ENCODE data around the gene LRRC4C.

Gene LRRC4C

DNA sequence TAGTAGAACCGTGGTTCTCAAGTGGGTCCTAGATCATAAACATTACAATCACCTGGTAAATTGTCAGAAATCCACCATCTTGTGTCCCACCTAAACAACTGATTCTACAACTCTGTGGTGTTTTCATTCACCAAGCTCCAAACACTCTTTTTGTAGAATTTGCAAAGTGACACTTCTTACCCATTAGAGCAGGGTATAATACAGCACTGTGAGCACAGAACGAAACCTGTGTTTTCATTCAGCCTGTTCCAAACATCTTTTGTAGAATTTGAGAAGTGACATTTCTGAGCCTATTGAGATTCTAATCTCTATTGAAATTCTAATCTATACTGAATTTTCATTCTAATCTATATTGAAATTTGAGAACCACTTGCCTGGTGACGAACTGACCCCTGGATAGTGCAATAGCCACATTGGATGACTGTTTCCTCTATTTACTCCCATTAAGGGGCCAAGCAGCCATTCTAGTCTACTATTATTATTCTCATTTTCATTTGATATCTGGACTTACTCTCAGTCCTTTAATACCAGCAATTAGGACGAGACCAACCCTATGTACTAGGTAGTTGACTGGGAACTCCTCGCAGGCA, 616.6 kb downstream of the LRRC4C start:
- DNase-seq (ENCODE audit: low read depth), result no peak
- no peaks in the 10 kb centered on the region for H3K4me1 ChIP-seq (ENCODE audit: control insufficient read depth, insufficient read depth, low read length)
- no peaks in the 10 kb centered on the region for H3K9me3 ChIP-seq (ENCODE audit: control insufficient read depth, low read length)
- H3K4me3 ChIP-seq (ENCODE audit: low read length), result no peak overlapping the region
- no peaks in the 10 kb centered on the region for H3K36me3 ChIP-seq (ENCODE audit: control insufficient read depth, insufficient read depth, low read length, severe bottlenecking)
- H3K27me3 ChIP-seq (replicated peaks; ENCODE audit: control insufficient read depth, insufficient read depth, low read length), result no peaks in the 10 kb centered on the region
- no peak overlapping the region for H3K9ac ChIP-seq (ENCODE audit: low read length)

- Histone ChIP-seq H3K9me3 (ENCODE audit: control insufficient read depth, low read length) (no peaks in the 10 kb centered on the region), H3K36me3 (ENCODE audit: control insufficient read depth, insufficient read depth, low read length, severe bottlenecking) (no peaks in the 10 kb centered on the region), H3K4me1 (ENCODE audit: control insufficient read depth, insufficient read depth, low read length) (no peaks in the 10 kb centered on the region), H3K4me3 (ENCODE audit: low read length) (no peak overlapping the region), H3K9ac (ENCODE audit: low read length) (no peak overlapping the region), H3K27me3 (replicated peaks; ENCODE audit: control insufficient read depth, insufficient read depth, low read length) (no peaks in the 10 kb centered on the region)
- DNase-seq (ENCODE audit: low read depth), result no peak
These were observed 618.2 kb downstream of the LRRC4C start for GRCh38 chr11:40841231-40841630.

DNA sequence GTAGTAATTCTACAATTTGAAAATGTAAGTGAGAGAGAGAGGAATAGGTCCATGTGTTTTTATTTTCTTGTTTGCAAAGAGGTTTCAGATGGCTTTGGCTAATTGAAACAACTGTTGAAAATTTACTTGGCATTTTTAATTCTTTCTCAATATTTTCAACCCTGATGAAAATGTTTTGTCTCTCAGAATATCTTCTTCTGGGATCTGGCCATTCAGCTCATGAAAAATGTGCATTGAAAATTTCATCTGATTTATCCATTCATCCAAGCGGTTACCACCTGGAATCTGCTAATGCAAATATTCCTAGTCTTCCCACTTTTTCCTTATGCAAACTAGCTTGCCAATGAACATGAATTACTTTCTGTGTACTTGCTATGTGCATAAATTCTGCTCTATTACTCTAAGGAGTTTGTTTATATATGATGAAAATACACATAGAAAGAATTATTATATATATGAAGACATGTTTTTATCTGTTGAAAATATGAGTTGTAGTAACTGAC, 621.2 kb downstream of the LRRC4C start:
- Histone ChIP-seq H3K9me3 (ENCODE audit: control insufficient read depth, low read length) (no peaks in the 10 kb centered on the region), H3K4me1 (ENCODE audit: control insufficient read depth, insufficient read depth, low read length) (no peaks in the 10 kb centered on the region), H3K27me3 (replicated peaks; ENCODE audit: control insufficient read depth, insufficient read depth, low read length) (no peaks in the 10 kb centered on the region), H3K9ac (ENCODE audit: low read length) (no peak overlapping the region), H3K4me3 (ENCODE audit: low read length) (no peak overlapping the region), H3K36me3 (ENCODE audit: control insufficient read depth, insufficient read depth, low read length, severe bottlenecking) (no peaks in the 10 kb centered on the region)
- DNase-seq (ENCODE audit: low read depth), result no peak

- H3K4me1 ChIP-seq (ENCODE audit: control insufficient read depth, insufficient read depth, low read length), result no peaks in the 10 kb centered on the region
- no peak for DNase-seq (ENCODE audit: low read depth)
- no peaks in the 10 kb centered on the region for H3K9me3 ChIP-seq (ENCODE audit: control insufficient read depth, low read length)
- no peak overlapping the region for H3K9ac ChIP-seq (ENCODE audit: low read length)
- no peak overlapping the region for H3K4me3 ChIP-seq (ENCODE audit: low read length)
- no peaks in the 10 kb centered on the region for H3K36me3 ChIP-seq (ENCODE audit: control insufficient read depth, insufficient read depth, low read length, severe bottlenecking)
- no peaks in the 10 kb centered on the region for H3K27me3 ChIP-seq (replicated peaks; ENCODE audit: control insufficient read depth, insufficient read depth, low read length)
These were observed 632.3 kb downstream of the LRRC4C start for GRCh38 chr11:40827116-40827515.

DNA sequence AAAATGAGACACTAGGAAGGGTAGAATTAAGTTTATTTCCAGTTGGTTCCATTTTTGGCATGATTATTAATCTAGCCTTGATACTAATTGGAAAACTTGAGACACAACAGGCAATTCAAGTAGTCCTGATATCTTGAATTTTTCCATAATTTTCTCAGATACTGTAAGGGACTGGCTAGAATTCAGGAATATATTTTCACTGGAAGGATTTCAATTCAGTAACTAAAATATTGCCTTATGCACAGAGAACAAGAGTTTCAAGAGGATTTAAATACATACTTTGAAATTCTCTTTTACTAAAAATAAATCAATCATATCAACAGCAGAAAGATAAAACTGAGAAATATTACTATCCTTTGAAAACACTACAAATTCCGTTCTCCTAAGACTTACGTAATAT, 632.9 kb downstream of the LRRC4C start:
- no peak overlapping the region for H3K4me3 ChIP-seq (ENCODE audit: low read length)
- H3K4me1 ChIP-seq (ENCODE audit: control insufficient read depth, insufficient read depth, low read length), result no peaks in the 10 kb centered on the region
- no peak for DNase-seq (ENCODE audit: low read depth)
- H3K9ac ChIP-seq (ENCODE audit: low read length), result no peak overlapping the region
- H3K9me3 ChIP-seq (ENCODE audit: control insufficient read depth, low read length), result no peaks in the 10 kb centered on the region
- no peaks in the 10 kb centered on the region for H3K36me3 ChIP-seq (ENCODE audit: control insufficient read depth, insufficient read depth, low read length, severe bottlenecking)
- no peaks in the 10 kb centered on the region for H3K27me3 ChIP-seq (replicated peaks; ENCODE audit: control insufficient read depth, insufficient read depth, low read length)

GRCh38 chr11:40825201-40825834, 634.1 kb downstream of the LRRC4C start:
- no peak overlapping the region for H3K4me3 ChIP-seq (ENCODE audit: low read length)
- DNase-seq (ENCODE audit: low read depth), result no peak
- no peak overlapping the region for H3K9ac ChIP-seq (ENCODE audit: low read length)
- no peaks in the 10 kb centered on the region for H3K9me3 ChIP-seq (ENCODE audit: control insufficient read depth, low read length)
- no peaks in the 10 kb centered on the region for H3K27me3 ChIP-seq (replicated peaks; ENCODE audit: control insufficient read depth, insufficient read depth, low read length)
- H3K36me3 ChIP-seq (ENCODE audit: control insufficient read depth, insufficient read depth, low read length, severe bottlenecking), result no peaks in the 10 kb centered on the region
- no peaks in the 10 kb centered on the region for H3K4me1 ChIP-seq (ENCODE audit: control insufficient read depth, insufficient read depth, low read length)

DNA sequence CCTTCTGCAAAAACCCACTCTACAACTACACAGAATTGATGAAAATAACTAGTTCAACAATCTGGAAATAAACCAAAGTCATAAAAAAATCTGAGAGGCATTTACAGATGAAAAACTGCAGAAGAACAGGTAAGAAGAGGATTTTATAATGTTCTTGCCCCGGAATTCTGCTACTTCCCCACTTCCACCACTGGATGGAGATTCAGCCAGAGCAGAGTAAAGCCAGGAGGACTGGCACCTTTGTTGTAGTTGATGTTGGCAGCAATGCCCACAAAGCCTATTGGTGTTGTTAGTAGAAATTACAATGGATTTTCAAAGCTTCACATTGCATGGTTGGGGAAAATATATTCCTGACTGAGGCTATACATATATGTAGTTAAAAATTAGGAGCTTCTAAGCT, 640.2 kb downstream of the LRRC4C start:
- H3K9me3 ChIP-seq (ENCODE audit: control insufficient read depth, low read length), result no peaks in the 10 kb centered on the region
- no peaks in the 10 kb centered on the region for H3K36me3 ChIP-seq (ENCODE audit: control insufficient read depth, insufficient read depth, low read length, severe bottlenecking)
- H3K4me1 ChIP-seq (ENCODE audit: control insufficient read depth, insufficient read depth, low read length), result no peaks in the 10 kb centered on the region
- DNase-seq (ENCODE audit: low read depth), result no peak
- H3K4me3 ChIP-seq (ENCODE audit: low read length), result no peak overlapping the region
- H3K9ac ChIP-seq (ENCODE audit: low read length), result no peak overlapping the region
- no peaks in the 10 kb centered on the region for H3K27me3 ChIP-seq (replicated peaks; ENCODE audit: control insufficient read depth, insufficient read depth, low read length)

- Histone ChIP-seq H3K4me3 (ENCODE audit: low read length) (no peak overlapping the region), H3K9ac (ENCODE audit: low read length) (no peak overlapping the region), H3K4me1 (ENCODE audit: control insufficient read depth, insufficient read depth, low read length) (no peaks in the 10 kb centered on the region), H3K36me3 (ENCODE audit: control insufficient read depth, insufficient read depth, low read length, severe bottlenecking) (no peaks in the 10 kb centered on the region), H3K9me3 (ENCODE audit: control insufficient read depth, low read length) (no peaks in the 10 kb centered on the region), H3K27me3 (replicated peaks; ENCODE audit: control insufficient read depth, insufficient read depth, low read length) (no peaks in the 10 kb centered on the region)
- no peak for DNase-seq (ENCODE audit: low read depth)
These were observed 642.5 kb downstream of the LRRC4C start for GRCh38 chr11:40816976-40817375.

GRCh38 chr11:40797981-40798380, 661.5 kb downstream of the LRRC4C start:
- no peaks in the 10 kb centered on the region for H3K27me3 ChIP-seq (replicated peaks; ENCODE audit: control insufficient read depth, insufficient read depth, low read length)
- no peaks in the 10 kb centered on the region for H3K9me3 ChIP-seq (ENCODE audit: control insufficient read depth, low read length)
- H3K36me3 ChIP-seq (ENCODE audit: control insufficient read depth, insufficient read depth, low read length, severe bottlenecking), result no peaks in the 10 kb centered on the region
- H3K4me1 ChIP-seq (ENCODE audit: control insufficient read depth, insufficient read depth, low read length), result no peaks in the 10 kb centered on the region
- no peak for DNase-seq (ENCODE audit: low read depth)
- H3K9ac ChIP-seq (ENCODE audit: low read length), result no peak overlapping the region
- no peak overlapping the region for H3K4me3 ChIP-seq (ENCODE audit: low read length)

- H3K27me3 ChIP-seq (replicated peaks; ENCODE audit: control insufficient read depth, insufficient read depth, low read length), result no peaks in the 10 kb centered on the region
- DNase-seq (ENCODE audit: low read depth), result no peak
- H3K4me3 ChIP-seq (ENCODE audit: low read length), result no peak overlapping the region
- H3K36me3 ChIP-seq (ENCODE audit: control insufficient read depth, insufficient read depth, low read length, severe bottlenecking), result no peaks in the 10 kb centered on the region
- no peaks in the 10 kb centered on the region for H3K9me3 ChIP-seq (ENCODE audit: control insufficient read depth, low read length)
- H3K9ac ChIP-seq (ENCODE audit: low read length), result no peak overlapping the region
- no peaks in the 10 kb centered on the region for H3K4me1 ChIP-seq (ENCODE audit: control insufficient read depth, insufficient read depth, low read length)
These were observed 672.2 kb downstream of the LRRC4C start for GRCh38 chr11:40787224-40787623.

GRCh38 chr11:40763046-40763445, 696.4 kb downstream of the LRRC4C start:
- H3K27me3 ChIP-seq (replicated peaks; ENCODE audit: control insufficient read depth, insufficient read depth, low read length), result no peaks in the 10 kb centered on the region
- H3K4me3 ChIP-seq (ENCODE audit: low read length), result no peak overlapping the region
- H3K9ac ChIP-seq (ENCODE audit: low read length), result no peak overlapping the region
- H3K9me3 ChIP-seq (ENCODE audit: control insufficient read depth, low read length), result no peaks in the 10 kb centered on the region
- no peaks in the 10 kb centered on the region for H3K4me1 ChIP-seq (ENCODE audit: control insufficient read depth, insufficient read depth, low read length)
- H3K36me3 ChIP-seq (ENCODE audit: control insufficient read depth, insufficient read depth, low read length, severe bottlenecking), result no peaks in the 10 kb centered on the region
- DNase-seq (ENCODE audit: low read depth), result no peak

DNA sequence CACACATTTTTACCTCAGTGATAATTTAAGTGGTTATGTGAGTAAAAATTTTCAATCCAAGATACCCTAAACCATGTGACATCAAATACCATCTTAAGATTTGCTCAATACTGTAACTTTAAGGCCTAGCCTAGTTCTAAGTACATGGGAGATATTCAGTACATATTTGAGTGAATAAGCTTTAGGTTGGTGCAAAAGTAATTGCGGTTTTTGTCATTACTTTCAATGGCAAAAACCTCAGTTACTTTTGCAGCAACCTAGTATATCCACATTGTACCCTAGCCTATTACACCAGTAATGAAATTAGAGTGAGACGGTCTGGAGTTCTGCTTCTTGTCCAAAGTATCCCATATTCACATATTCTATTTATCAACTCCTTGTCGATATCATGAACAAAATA, 700.1 kb downstream of the LRRC4C start:
- DNase-seq (ENCODE audit: low read depth), result no peak
- Histone ChIP-seq H3K27me3 (replicated peaks; ENCODE audit: control insufficient read depth, insufficient read depth, low read length) (no peaks in the 10 kb centered on the region), H3K4me3 (ENCODE audit: low read length) (no peak overlapping the region), H3K36me3 (ENCODE audit: control insufficient read depth, insufficient read depth, low read length, severe bottlenecking) (no peaks in the 10 kb centered on the region), H3K4me1 (ENCODE audit: control insufficient read depth, insufficient read depth, low read length) (no peaks in the 10 kb centered on the region), H3K9ac (ENCODE audit: low read length) (no peak overlapping the region), H3K9me3 (ENCODE audit: control insufficient read depth, low read length) (no peaks in the 10 kb centered on the region)

Data from adipocyte (in vitro differentiated cells).